HG03280 (cell line): ENCODE results near the gene MEIS2.

ENCODE experiments used
- ATAC-seq: cut with Tn5 transposase; IDR thresholded peaks from one replicate; pipeline ENCODE4 v1.9.1; 2021; ENCODE audit warnings: mild to moderate bottlenecking, moderate library complexity; ENCODE audit not compliant: unreplicated experiment

The MEIS2 gene

DNA sequence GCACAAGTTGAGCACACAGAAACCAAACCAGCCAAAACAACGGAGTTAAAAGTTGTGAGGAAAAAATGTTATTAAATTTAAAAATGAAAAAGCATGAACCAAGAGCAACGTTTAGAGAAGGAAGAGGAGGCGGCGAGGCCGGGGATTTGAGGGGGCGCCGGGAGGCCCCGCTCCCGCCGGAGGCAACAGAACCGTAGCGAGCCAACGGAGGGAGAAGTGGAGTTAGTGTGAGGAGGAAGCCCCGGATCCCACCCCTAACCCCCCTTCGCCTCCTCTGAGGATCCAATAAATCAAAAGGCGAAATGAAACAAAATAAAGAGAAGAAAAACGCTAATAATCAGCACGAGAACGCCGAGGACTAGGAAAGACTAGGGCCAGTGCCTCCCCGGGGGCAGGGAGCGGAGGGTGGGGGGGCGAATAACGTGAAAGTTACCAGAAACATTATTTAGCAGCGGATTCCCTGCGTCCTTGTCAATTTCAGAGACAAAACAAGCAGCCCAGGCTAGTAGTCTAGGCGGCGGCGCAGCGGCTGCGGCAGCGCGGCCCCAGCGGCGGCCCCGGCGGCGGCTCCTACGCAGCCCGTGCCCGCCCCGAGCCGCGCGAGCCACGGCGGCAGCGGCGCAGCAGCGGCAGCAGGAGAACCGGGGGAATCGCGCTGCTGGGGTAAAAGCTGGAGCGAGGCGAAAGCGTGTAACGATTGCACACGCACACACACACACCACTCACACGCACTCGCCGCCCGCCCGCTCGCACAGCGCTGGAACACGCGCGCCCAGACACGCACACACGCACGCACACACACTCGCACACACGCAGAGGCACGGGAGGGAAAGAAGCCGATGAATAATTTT is 1.7 kb downstream of the MEIS2 start:
- no peak for ATAC-seq

- ATAC-seq: no peak
Measured at GRCh38 chr15:37097144-37097919, 3.0 kb downstream of the MEIS2 start.

GRCh38 chr15:37096558-37097143 is 3.7 kb downstream of the MEIS2 start:
- ATAC-seq: no peak

DNA sequence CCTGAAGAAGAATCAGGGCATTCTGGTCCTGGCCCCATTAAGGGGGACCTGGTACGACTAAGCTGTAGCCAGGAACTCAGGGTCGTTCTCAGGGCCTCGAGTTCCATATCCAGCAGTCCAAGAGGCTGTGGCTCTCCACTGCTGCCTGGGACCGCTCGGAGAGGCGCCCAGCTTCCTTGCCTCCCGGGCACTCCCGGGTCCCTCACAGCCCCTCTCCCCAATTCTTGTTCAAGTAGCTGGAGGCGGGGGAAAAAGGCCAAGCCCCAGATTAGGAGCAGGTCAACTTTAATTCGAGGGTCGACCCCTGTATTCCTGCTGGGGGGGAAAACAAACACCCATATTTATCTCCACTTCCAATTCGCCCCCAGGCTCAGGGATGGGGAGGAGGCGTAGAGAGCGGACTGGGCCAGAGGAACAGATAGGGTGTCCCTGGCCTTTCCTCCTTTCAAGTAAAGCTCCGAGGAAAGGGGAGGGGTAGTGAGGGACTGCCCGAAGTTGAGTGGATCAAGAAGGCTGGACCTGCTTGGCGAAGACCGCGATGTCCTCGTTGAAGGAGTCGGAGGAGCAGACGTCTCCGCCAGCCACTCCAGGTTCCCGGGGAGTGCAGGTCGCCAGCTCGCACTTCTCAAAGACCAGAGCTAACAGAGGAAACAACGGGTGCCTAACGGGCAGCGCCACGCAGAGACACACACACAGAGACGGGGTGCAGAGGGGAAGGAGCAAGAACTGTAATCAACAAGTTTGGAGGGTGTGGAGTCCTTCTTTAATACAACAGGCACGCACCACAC is 4.4 kb downstream of the MEIS2 start:
- ATAC-seq: no peak

- ATAC-seq: no peak
Measured at GRCh38 chr15:37094915-37095711, 5.2 kb downstream of the MEIS2 start.

- no peak for ATAC-seq
Measured at GRCh38 chr15:37094333-37094914, 5.9 kb downstream of the MEIS2 start.

DNA sequence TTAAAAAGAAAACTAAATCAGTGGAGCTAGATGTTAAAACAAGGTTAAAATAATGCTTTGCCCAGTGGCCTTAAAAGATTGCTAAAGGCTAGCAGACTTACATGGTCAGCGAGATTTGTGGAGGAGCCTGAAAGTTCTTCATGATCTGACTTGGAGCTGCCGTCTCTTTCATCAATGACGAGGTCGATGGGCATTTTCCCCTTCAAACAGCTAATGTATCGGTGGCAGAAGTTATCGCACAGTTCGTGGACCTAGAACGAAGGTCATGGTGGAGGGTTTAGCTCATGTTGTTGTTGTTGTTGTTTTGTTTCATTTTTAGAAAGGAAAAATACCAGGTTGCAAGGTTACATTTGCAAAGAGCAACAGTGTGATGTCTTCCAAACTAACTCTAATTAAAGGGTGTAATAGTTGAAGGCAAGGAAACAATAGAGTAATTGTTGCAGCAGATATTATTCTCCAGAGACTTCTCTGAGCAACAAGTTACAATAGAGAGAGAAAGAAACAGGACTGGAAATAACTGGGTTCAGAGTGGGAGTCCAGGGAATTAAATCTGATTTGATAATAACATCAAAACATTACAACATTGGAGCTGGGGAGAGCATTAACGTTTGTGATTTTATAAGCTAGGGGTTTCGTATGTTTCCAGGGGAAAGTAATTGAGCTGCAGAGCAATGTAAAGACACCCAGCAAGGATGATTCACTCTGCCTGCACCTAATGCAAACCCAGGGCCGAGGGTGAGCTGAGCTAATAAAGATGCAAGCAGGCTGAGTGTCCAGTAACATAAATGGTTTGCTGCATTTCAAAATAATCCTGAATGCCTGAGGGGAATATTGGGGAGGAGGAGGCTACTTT is 6.6 kb downstream of the MEIS2 start:
- ATAC-seq: no peak

- no peak for ATAC-seq
Measured at GRCh38 chr15:37090543-37091175, 9.7 kb downstream of the MEIS2 start.

GRCh38 chr15:37088436-37088835 is 11.9 kb downstream of the MEIS2 start:
- no peak for ATAC-seq

DNA sequence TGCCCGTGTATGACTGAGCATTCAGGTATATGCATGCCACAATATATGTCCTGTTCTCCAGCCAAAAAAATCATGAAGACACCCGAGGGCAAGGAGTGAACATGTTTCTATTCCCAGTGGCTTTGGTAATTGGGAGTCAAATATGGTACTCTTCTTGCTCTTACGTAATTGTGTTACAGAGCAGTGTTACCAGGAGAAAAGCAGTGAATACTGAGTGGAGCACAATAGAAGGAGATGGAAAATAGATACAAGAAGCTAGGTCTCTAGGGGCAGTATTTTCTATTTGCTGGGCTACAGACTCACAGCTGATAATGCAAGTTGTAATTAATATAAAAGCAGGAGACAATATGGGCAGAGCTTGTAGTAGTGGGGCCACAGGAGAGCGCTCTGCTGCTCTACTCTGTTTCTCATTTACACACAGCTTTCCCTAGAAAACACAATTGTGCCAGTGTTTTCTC is 13.2 kb downstream of the MEIS2 start:
- no peak for ATAC-seq

- ATAC-seq: no peak
Measured at GRCh38 chr15:37086521-37086920, 13.8 kb downstream of the MEIS2 start.

GRCh38 chr15:37086120-37086519 is 14.2 kb downstream of the MEIS2 start:
- no peak for ATAC-seq

- ATAC-seq: no peak
Measured at GRCh38 chr15:37084602-37085001, 15.7 kb downstream of the MEIS2 start.

DNA sequence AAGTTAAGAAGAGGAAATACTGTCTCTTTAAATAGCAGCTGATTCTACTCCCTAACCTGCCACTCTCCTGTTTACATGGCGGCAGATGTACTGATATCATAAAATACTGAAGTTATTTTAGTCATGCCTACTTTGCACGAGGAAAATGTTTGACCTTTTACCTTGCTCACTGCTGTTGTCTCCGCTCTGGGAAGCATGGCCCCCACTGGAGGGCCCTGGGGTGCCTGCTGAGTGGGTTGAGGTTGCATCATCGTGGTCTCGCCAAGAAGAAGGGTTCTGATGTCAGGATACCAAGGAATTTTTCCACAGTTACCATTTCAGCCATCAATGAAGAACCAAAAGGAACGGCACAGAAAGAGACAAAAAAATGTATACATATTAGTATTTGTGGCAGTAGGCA is 16.7 kb downstream of the MEIS2 start:
- no peak for ATAC-seq

GRCh38 chr15:37081983-37082382 is 18.4 kb downstream of the MEIS2 start:
- no peak for ATAC-seq

DNA sequence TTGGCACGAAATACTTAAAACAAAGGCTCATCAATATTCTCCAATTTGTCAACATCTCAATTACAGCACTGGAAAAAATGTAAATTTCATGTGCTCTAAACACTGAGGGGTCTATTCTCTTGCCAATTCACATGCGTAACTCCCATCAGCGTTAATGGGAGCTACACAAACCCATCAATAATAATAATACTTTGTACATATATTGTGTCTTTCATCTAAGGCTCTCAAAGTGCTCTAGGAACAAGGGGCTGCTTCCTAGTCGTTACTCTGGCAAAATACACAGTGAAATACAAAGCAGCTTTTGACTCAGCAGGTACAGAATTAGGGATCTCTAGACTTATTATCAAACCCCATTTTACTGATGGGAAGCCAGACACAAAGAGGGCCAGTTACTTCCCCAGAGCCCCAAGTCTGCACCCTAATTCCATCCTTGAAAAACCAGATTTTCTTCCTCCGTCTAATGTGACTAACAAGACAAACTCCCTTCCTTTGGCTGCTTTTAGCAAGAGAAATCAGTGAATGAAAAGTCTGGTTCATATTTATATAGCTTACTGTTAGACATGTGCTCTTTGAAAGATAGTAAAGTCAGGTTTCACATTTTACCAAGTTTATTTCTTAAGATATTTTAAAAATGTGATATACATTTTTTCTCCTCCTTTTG is 20.0 kb downstream of the MEIS2 start:
- ATAC-seq: no peak

DNA sequence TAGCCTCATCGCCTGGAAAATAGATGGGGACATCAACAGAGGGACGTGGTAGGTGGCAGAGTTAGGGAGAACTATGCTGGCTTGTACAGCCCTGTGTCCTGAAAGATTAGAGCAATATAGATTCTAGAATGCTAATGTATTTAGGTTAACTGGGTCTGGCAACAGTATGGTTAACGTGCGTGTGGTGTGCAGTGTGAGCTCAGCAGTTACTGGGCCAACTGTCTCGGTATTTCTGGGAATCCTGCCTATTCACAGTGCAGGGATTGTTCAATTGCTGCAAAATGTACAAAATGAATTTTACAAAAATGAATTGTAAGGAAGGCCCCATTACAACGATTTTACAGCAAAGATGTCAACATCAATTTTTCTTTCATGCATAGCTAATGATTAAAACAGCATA is 20.6 kb downstream of the MEIS2 start:
- no peak for ATAC-seq

GRCh38 chr15:37078566-37078965 is 21.8 kb downstream of the MEIS2 start:
- ATAC-seq: no peak
